GM23248 (cell line): ENCODE data around the gene DRC1. TPM values are rescaled to one million over a fixed set of nuclear protein-coding genes. Genes with fewer than 3 reads are reported as not detected.

Source experiments
- DNase-seq: peaks from one replicate; pipeline ENCODE4 v3.0.0-alpha.2; 2015
- H2AFZ ChIP-seq: fragments of 200-600 bp; sonication (generic); 2 replicates; pipeline ENCODE4 v1.6.1; 2016; ENCODE audit warnings: antibody characterized with exemption
- H3F3A ChIP-seq: fragments of 200-600 bp; sonication (generic); 2 replicates; pipeline ENCODE4 v1.6.1; 2016; ENCODE audit warnings: mild to moderate bottlenecking, antibody characterized with exemption, mixed run types; ENCODE audit not compliant: insufficient read depth
- H3K27ac ChIP-seq: fragments of 200-600 bp; sonication (generic); 2 replicates; pipeline ENCODE4 v1.5.1; 2016; ENCODE audit warnings: mild to moderate bottlenecking
- H3K27me3 ChIP-seq: fragments of 200-600 bp; sonication (generic); replicated peaks from 2 replicates; pipeline ENCODE4 v1.6.1; 2016; ENCODE audit warnings: mild to moderate bottlenecking; ENCODE audit not compliant: insufficient read depth
- H3K36me3 ChIP-seq: fragments of 200-600 bp; sonication (generic); 2 replicates; pipeline ENCODE4 v1.6.1; 2016; ENCODE audit warnings: low read depth, mild to moderate bottlenecking
- H3K4me1 ChIP-seq: fragments of 200-600 bp; sonication (generic); 2 replicates; pipeline ENCODE4 v1.6.1; 2016; ENCODE audit warnings: mild to moderate bottlenecking; ENCODE audit not compliant: insufficient read depth
- H3K4me2 ChIP-seq: fragments of 200-600 bp; sonication (generic); one replicate; pipeline ENCODE4 v1.6.1; 2016; ENCODE audit warnings: mild to moderate bottlenecking; ENCODE audit not compliant: unreplicated experiment
- H3K4me3 ChIP-seq: fragments of 200-600 bp; sonication (generic); 2 replicates; pipeline ENCODE4 v1.5.1; 2016; ENCODE audit warnings: mild to moderate bottlenecking
- H3K79me2 ChIP-seq: fragments of 200-600 bp; sonication (generic); 2 replicates; pipeline ENCODE4 v1.6.1; 2016; ENCODE audit warnings: mild to moderate bottlenecking; ENCODE audit not compliant: insufficient read depth
- H3K9ac ChIP-seq: fragments of 200-600 bp; sonication (generic); 2 replicates; pipeline ENCODE4 v1.6.1; 2016; ENCODE audit warnings: mild to moderate bottlenecking
- H3K9me2 ChIP-seq: fragments of 200-600 bp; sonication (generic); 2 replicates; pipeline ENCODE4 v1.6.1; 2016; ENCODE audit warnings: mixed run types, mild to moderate bottlenecking, moderate library complexity; ENCODE audit not compliant: insufficient read depth
- H3K9me3 ChIP-seq: fragments of 200-600 bp; sonication (generic); one replicate; pipeline ENCODE4 v1.6.1; 2017; ENCODE audit warnings: low read depth
- H4K20me1 ChIP-seq: fragments of 200-600 bp; sonication (generic); 2 replicates; pipeline ENCODE4 v1.6.0; 2016; ENCODE audit not compliant: insufficient read depth
- EZH2 ChIP-seq: fragments of 200-600 bp; sonication (generic); IDR thresholded peaks from 2 replicates; pipeline ENCODE4 v1.6.1; 2018; ENCODE audit warnings: antibody characterized with exemption, mild to moderate bottlenecking; ENCODE audit not compliant: insufficient read depth, poor library complexity, severe bottlenecking
- EZH2phosphoT487 ChIP-seq: fragments of 200-600 bp; sonication (generic); IDR thresholded peaks from 2 replicates; pipeline ENCODE4 v1.6.1; 2018; ENCODE audit warnings: antibody characterized with exemption, moderate library complexity, mild to moderate bottlenecking, low read depth; ENCODE audit not compliant: insufficient read depth
- WGBS, 2 experiments: methylation state at CpG; one replicate each; pipeline ENCODE4 v1.1.6; 2015 to 2017; ENCODE audit warnings: low lambda C conversion rate in 2 of 2, low coverage in 1 of 2; ENCODE audit errors: missing lambda C conversion rate in 2 of 2; 5-methylcytosine and 5-hydroxymethylcytosine counted together
- in situ Hi-C: fragments of 300-500 bp; cut with MboI; formaldehyde crosslinking; loops from 2 replicates; pipeline ENCODE4 v1.15.0; 2020
- polyA plus RNA-seq: library from polyadenylated mRNA; unstranded; fragments of >200 nt; fragmentation: Nextera tagmentation; extraction: Ambion mirVana; gene quantifications from 2 replicates; pipeline ENCODE4 v1.2.1, GENCODE V29; 2016
- total RNA-seq: library from RNA; depleted of rRNA; stranded (reverse); fragments of >200 nt; shearing (Covaris generic); gene quantifications from 2 replicates; pipeline ENCODE4 v1.2.3, GENCODE V29; 2014

Gene DRC1
- total and polyA plus RNA-seq, 2 experiments from 2014 or later = not detected

DNA sequence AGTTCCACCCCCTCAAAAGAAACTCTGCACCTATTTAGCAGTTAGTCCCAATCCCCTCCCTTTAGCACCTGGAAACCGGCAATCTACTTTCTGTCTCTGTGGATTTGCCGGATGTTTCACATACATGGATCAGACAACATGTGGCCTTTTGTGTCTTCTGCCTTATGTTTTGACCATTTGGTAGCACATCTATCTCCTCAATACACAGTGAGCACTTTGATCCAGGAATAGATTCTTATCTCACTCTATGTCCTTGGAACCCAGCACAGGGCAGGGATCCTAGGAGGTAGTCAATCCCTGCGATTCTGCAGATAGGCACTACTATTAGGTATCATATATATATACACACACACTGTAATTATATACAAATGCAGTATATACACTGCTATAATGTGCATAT, 80.0 kb downstream of the DRC1 start:
- Histone ChIP-seq H3K4me3 (no peak overlapping the region), H3K4me1 (peaks cover 4% of the 10 kb centered on the region; the same call in 1 of the 2 replicates), H3K9me3 (no peaks in the 10 kb centered on the region), H3K27ac (no peak overlapping the region), H3K4me2 (no peak overlapping the region), H3K27me3 (peaks cover 3% of the 10 kb centered on the region; the same call in 1 of the 2 replicates), H3F3A (no peaks in the 10 kb centered on the region), H3K79me2 (no peaks in the 10 kb centered on the region), H2AFZ (no peak overlapping the region), H3K9ac (no peak overlapping the region), H3K36me3 (no peaks in the 10 kb centered on the region), H4K20me1 (no peaks in the 10 kb centered on the region), H3K9me2 (no peaks in the 10 kb centered on the region)
- 76 to 80% methylated on average over 3 of the region's 3 CpGs for WGBS, 2 experiments
- in situ Hi-C loops = no loop called here
- no peak for DNase-seq
- no peak for TF ChIP-seq EZH2phosphoT487
- TF ChIP-seq EZH2 = no peak

DNA sequence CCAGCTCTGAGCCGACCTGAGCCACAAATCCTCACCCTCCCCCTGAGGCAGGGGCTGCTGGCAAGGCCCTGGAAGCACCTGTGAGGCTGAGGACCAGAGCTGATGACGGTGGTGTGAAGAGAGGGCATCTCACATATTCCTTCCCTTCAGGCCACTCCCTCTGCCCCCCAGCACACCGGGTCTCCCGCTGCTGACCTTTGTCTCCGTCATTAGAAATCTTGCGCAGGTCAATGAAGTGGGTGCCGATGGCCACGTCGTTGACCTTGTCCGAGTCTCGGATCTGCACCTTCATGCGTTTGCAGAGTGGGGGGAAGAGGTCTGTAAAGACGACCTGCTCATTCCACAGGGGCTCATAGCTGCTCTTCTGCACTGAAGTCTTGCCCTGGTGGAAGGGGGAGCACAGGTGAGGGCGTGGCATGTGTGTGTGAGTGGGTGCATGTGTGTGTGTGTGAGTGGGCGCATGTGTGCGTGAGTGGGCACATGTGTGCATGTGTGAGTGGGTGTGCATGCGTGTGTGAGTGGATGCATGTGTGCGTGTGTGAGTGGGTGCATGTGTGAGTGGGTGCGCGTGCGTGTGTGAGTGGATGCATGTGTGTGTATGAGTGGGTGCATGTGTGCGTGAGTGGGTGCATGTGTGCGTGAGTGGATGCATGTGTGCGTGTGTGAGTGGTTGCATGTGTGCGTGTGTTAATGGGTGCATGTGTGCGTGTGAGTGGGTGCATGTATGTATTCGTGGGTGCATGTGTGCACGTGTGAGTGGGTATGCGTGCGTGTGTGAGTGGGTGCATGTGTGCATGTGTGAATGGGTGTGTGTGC, 80.7 kb downstream of the DRC1 start:
- Histone ChIP-seq H3K4me1 (peaks cover 4% of the 10 kb centered on the region; the same call in 1 of the 2 replicates), H3K79me2 (no peaks in the 10 kb centered on the region), H3K9me3 (no peaks in the 10 kb centered on the region), H3K9me2 (no peaks in the 10 kb centered on the region), H3F3A (no peaks in the 10 kb centered on the region), H3K4me3 (no peak overlapping the region), H3K4me2 (no peak overlapping the region), H2AFZ (no peak overlapping the region), H3K9ac (no peak overlapping the region), H4K20me1 (no peaks in the 10 kb centered on the region), H3K27me3 (peaks cover 3% of the 10 kb centered on the region; the same call in 1 of the 2 replicates), H3K27ac (no peak overlapping the region), H3K36me3 (no peaks in the 10 kb centered on the region)
- no peak for DNase-seq
- TF ChIP-seq EZH2 (no peak), EZH2phosphoT487 (no peak)
- in situ Hi-C loops = no loop called here
- 73 to 74% methylated on average over 20 to 30 of the region's 30 CpGs for WGBS, 2 experiments

DNA sequence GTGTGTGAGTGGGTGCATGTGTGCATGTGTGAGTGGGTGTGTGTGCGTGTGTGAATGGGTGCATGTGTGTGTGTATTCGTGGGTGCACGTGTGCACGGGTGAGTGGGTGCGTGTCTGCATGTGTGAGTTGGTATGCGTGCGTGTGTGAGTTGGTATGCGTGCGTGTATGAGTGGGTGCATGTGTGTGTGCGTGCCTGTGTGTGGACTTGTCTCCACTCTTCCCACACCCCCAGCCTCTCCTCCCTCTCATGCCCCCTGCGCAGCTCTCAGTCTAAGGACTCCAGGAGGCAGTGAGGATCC, 81.3 kb downstream of the DRC1 start:
- no peaks in the 10 kb centered on the region for H4K20me1 ChIP-seq
- no peak overlapping the region for H3K9ac ChIP-seq
- no peak overlapping the region for H2AFZ ChIP-seq
- in situ Hi-C loops = no loop called here
- DNase-seq = no peak
- 76 to 85% methylated on average over 3 to 11 of the region's 11 CpGs for WGBS, 2 experiments
- no peaks in the 10 kb centered on the region for H3K4me1 ChIP-seq
- H3K36me3 ChIP-seq = no peaks in the 10 kb centered on the region
- no peaks in the 10 kb centered on the region for H3K9me2 ChIP-seq
- H3F3A ChIP-seq = no peaks in the 10 kb centered on the region
- no peak overlapping the region for H3K4me2 ChIP-seq
- no peak overlapping the region for H3K4me3 ChIP-seq
- TF ChIP-seq EZH2 (no peak), EZH2phosphoT487 (no peak)
- peaks cover 3% of the 10 kb centered on the region; the same call in 1 of the 2 replicates for H3K27me3 ChIP-seq
- H3K9me3 ChIP-seq = no peaks in the 10 kb centered on the region
- H3K79me2 ChIP-seq = no peaks in the 10 kb centered on the region
- H3K27ac ChIP-seq = no peak overlapping the region

DNA sequence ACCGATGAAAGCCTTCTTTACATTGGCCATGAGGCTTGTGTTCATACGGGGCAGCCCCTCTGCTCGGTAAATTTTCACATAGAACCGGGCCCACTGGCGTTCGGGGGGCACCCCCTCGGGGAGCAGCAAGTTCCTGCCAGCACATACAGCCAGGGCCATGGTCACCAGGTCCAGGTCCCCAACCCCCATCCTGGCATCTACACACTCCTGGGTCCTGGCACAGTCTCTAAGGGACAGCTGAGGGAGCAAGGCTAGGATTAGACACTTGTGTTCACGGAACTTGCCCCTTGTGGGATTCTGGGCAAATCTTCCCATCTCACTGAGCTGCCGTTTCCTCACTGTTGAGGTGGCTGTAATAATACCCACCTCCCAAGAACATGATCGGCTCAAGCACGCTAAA, 81.8 kb downstream of the DRC1 start:
- Histone ChIP-seq H3K27me3 (peaks cover 3% of the 10 kb centered on the region; the same call in 1 of the 2 replicates), H3K4me2 (no peak overlapping the region), H3K9me2 (no peaks in the 10 kb centered on the region), H3K4me3 (no peak overlapping the region), H3K27ac (no peak overlapping the region), H3K36me3 (no peaks in the 10 kb centered on the region), H4K20me1 (no peaks in the 10 kb centered on the region), H3F3A (no peaks in the 10 kb centered on the region), H3K4me1 (no peaks in the 10 kb centered on the region), H3K9ac (no peak overlapping the region), H3K79me2 (no peaks in the 10 kb centered on the region), H2AFZ (no peak overlapping the region), H3K9me3 (no peaks in the 10 kb centered on the region)
- 48 to 58% methylated on average over 11 of the region's 11 CpGs for WGBS, 2 experiments
- no peak for DNase-seq
- no peak for TF ChIP-seq EZH2
- no peak for TF ChIP-seq EZH2phosphoT487
- in situ Hi-C loops = no loop called here
